SW480 (cell line): ENCODE results near the gene BAIAP2L1.
A peak's percentile ranks its signal among the peaks of the same experiment; 100 is the strongest.
"Not testable (repeated sequence)": the region's sequence is repeated elsewhere in the genome, so short reads cannot be mapped to it uniquely, and the experiment has no call there.

Experiments
- DNase-seq: peaks from one replicate; pipeline ENCODE4 v3.0.0-alpha.2; 2016; ENCODE audit warnings: low spot score

The BAIAP2L1 gene

DNA sequence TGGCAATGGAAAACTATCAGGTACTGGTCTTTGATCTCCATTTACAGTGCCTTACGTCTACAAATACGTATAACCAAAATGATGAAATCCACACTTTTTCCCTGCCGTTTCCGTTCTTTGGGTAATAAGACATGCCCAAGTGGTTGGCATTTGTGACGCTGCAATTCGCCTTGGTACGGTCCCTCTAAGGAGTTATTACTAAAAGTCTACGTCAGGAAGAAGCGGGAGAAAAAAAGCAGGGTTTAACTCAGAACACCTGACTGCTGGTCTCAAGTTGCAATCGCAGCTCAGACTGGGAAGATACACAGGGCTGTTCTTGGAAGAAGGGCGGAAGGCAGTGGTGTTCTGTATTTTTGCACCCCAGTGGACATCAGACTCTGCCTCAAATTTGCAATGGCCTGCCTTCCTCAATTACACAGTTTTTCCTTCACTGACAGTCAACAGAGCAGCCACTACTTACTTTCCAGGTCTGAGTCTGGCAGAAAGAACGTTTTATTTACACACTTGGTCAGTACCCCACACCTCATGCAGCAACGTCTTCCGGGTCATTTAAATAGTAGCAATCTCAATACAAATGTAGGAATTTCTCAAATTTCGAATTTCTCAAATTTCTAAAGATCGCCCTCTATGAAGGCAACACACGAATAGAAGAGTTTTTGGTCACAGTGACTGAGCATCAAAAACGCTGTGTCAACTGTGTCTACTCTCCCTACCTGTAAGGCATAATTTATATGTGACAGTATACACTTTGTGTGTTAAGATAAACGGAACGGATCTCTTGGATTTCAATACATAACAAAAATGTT is 2.1 kb downstream of the BAIAP2L1 start:
- DNase-seq: peak; percentile 16

- DNase-seq: no peak
Observed at GRCh38 chr7:98396768-98397167, 4.1 kb downstream of the BAIAP2L1 start.

DNA sequence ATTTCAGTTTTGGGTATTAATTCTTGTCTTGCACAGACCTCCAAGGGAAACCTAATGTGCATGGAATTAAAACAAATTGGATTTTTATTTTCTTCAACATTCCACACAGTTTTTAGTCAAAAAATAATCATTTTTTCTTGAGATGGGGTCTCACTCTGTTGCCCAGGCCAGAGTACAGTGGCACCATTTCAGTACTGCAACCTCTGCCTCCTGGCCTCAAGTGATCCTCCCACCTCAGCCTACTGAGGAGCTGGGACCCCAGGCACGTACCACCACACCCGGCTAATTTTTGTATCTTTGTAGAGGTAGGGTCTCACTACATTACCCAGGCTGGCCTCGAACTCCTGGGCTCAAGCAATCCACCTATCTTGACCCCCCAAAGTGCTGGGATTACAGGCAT is 4.9 kb downstream of the BAIAP2L1 start:
- DNase-seq: no peak

DNA sequence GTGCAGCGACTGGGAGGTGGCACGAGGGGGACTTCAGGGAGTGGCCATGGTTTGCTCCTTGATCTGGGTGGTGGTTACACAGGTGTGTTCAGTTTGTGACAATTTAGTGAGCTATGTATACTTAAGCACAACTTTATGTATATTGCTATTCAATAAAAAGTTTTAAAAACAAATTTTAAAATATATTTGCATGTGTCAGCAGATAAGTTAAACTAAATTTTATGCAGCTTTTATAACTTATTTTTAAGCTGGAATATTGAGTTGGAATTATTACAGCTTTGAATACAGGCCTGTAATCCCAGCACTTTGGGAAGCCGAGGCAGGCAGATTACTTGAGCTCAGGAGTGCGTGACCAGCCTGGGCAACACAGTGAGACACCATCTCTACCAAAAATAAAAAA is 5.4 kb downstream of the BAIAP2L1 start:
- DNase-seq: no peak

DNA sequence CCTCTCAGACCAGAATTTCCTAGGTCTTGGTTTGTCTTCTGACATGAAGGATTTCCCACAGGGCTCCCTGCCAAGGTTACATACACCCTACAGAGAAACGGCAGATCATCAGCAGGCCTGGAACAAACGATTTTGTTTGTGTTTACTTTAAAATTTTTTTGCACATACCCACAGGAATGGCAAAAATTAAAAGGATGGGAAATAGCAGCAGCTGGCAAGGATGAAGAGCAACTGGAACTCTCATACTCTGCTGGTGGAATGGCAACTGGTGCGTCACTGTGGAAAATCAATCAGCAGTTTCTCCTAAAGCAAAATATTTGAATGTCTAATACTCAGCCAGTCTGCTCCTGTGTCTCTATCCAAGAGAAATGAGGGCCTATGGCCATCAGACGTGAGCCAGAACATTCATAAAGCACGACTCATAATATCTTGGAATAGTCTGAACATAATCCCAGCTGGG is 6.5 kb downstream of the BAIAP2L1 start:
- peak; percentile 38 for DNase-seq

DNA sequence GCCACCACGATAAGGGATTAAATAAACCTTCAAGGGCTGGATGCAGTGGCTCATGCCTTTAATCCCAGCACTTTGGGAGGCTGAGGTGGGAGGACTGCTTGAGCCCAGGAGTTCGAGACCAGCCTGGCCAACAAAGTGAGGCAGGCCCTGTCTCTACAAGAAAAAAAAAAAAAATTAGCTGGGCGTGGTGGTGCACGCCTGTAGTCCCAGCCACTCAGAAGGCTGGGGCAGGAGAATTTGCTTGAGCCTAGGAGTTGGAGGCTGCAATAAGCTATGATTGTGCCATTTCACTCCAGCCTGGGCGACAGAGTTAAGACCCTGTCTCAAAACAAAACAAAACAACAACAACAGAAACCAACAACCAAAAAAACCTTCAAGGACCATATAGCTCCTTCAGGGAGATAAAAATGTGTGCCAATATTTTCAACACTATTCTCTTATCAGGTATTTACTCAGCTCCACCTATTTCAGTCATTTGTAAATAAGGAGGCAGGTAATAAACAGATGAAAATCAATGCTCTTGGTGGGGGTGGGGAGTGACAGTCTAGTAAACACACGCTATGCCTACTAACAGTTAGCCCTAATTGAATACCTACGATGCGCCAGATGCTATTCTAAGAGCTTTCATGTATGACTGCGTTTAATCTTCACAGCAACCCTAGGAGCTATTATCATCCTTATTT is 13.2 kb downstream of the BAIAP2L1 start:
- no peak for DNase-seq

DNA sequence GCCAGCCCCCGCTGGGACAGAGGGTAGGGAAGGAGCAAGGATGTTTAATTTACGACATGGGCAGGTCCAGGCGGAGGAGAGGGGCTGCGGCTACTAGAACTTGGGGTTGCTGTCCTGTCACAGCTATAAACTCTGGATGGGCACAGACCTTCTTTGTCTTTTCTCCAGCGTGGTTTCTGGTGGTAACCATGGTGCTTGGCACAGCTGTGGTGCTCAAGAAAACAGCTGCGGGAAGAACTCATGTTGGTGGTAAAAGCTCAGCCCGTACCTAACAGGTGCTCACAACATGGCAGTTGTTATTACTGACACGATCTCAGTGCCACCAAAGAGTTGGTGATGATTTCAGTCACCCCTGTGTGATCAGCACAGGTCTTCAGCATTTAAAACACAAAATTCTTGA is 13.8 kb downstream of the BAIAP2L1 start:
- no peak for DNase-seq

DNA sequence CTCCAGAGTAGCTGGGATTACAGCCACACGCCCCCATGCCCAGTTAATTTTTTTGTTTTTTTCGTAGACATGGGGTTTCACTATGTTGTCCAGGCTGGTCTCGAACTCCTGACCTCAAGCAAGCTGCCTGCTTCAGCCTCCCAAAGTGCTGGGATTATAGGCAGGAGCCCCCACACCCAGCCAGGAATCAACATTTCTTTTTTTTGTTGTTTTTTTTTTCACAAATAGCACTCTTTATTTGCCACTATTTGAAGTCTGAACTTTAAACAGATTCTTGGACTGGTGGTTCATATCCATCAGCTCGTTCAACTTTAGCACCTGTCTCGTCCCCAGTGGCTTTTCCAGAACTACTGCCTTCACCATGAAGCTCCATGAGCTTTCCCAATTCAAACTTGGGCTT is 15.4 kb downstream of the BAIAP2L1 start:
- DNase-seq: not testable (repeated sequence)

GRCh38 chr7:98378210-98378819 is 22.6 kb downstream of the BAIAP2L1 start:
- DNase-seq: no peak

- no peak for DNase-seq
Observed at GRCh38 chr7:98376711-98377110, 24.2 kb downstream of the BAIAP2L1 start.

- no peak for DNase-seq
Observed at GRCh38 chr7:98375664-98376063, 25.2 kb downstream of the BAIAP2L1 start.

DNA sequence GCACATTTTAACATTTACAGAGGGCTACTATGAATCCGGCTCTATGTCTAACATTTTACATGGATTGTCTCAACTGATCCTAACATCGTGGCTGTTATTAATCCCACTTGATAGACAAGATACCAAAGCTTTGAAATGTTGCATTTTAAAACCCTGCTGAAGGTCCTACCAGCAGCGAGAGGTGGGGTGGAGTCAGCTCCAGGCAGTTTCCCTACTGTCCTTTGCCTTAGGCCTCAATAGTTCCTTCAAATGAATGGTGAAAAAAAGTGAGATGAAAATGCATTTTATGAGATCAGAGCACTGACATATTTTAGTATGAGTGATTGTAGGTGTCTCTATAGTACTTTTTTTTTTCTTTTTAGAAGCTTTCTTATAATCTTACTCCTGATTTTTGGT is 26.6 kb downstream of the BAIAP2L1 start:
- no peak for DNase-seq

- no peak for DNase-seq
Observed at GRCh38 chr7:98372993-98373392, 27.9 kb downstream of the BAIAP2L1 start.

- no peak for DNase-seq
Observed at GRCh38 chr7:98369726-98370125, 31.2 kb downstream of the BAIAP2L1 start.

DNA sequence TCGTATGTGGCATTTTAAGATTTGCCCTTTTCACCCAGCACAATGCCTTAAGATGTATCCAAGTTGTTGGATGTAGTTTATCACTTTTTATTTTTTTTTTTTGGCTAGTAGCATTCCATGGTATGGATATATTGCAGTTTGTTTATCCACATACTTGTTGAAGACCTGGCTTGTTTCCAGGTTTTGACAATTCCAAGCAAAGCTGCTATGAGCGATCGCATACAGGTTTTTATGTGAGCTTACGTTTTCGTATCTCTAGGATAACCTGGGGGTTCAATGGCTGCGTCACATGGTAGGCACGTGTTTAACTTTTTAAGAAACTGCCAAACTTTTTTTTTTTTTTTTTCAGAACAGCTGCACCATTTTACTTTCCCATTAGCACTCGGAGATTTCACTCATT is 32.2 kb downstream of the BAIAP2L1 start:
- DNase-seq: no peak

GRCh38 chr7:98366562-98366938 is 34.3 kb downstream of the BAIAP2L1 start:
- DNase-seq: no peak

DNA sequence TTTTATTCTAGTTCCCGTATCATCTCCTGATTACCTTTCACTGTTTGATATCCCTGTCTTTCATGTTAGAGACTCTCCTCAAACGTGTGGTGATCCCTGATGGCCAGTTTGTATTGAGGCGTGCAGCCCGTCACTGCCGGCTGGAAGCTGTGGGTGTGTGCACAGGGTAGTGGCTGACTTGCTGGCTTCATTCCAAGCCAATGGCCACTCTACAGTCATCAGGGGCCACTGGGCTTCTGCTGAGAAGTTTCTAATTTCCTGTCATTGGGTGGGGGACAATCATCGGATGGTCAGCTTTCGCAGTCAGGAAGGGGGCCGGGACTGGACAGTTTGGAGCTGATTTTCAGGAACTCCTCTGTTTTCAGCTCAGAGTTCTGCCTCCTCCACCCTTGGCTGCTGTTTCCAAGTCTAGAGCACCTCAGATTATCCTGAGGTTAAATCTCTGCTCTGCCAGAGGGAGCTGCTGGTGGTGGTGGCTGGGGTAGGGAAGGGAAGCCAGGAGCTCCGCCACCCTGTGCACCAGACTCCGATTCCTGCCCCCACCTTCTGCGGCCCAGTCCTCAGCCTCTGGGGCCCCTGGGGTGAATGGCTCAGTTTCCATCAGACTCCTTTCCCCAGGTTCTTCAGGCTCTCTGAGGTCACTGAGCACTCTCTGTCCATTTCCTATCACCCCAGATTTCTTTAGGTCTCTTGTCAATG is 34.9 kb downstream of the BAIAP2L1 start:
- no peak for DNase-seq

DNA sequence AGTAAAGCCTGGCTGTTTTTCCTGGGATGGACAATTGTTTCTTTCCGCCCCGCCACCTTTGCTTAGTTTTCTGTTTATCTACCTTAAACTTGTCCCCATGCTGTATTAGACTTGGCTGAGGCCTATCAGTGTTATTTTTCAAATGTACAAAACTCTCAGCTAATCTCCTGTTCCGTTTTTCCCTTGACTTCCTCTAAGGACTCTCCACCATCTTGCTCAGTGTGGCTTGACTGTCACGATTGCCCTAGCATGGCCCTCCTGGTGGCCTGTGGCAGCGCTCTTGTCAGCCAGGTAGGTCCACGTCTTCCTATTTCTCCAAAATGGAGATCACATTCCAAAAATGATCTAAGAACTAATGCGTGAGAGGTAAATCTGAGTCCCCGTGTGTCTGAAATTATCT is 36.7 kb downstream of the BAIAP2L1 start:
- no peak for DNase-seq

DNA sequence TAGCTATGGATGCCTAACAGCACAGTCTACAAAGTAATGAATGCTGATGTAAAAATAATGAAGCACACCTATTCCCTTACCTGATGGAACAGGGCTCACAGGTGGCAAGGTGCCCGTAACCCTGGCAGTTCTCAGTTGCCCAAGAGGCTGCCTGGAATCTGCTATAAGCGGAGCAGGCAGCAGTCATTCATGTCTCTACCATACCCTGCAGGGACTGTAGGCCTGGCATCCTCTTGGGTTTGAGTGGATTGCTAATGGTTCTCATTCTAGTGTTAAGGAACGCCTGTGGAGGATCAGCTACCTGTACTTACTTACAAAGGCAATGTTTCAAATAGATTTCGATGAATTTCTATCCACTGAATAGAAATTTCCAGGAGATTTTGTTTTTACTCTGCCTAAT is 38.4 kb downstream of the BAIAP2L1 start:
- no peak for DNase-seq

DNA sequence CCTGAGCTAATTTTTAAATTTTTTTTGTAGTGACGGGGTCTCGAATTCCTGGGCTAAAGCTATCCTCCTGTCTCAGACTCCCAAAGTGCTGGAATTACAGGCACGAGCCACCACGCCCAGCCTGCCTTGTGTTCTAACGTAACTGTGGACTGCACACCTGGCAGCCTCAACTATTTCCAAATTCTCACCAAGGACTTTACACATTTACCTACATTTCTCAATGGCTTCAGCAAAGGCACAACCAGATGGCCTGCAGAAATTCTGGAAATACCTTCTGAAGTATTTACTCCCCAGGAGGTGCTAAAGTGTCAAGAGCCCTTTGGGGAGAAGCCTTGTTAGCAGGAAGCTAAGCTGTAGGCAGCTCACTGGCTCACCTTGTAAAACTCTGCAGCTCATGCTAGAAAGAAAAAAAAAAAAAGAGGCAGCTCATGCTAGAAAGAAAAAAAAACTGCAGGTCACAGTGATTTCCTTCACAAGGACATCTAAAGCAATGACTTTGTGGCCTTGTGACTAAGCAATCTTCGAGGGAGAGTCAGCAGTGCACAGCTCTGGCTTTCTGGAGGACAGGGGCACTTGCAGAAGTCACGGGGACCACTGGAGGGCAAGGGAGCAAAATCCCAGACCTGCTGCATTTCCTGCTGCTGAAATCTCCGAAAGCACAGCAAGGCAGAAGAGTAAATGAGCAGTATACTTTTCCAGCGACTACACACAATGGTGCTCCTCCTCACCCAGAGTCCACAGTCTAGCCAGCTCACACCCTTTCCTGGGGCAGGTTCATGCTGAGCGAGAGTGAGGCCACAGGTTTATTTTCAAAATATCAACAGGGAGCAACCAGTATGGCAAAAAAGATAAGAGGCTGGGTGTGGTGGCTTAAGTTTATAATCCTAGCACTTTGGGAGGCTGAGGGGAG is 40.4 kb downstream of the BAIAP2L1 start:
- DNase-seq: peak; percentile 44

DNA sequence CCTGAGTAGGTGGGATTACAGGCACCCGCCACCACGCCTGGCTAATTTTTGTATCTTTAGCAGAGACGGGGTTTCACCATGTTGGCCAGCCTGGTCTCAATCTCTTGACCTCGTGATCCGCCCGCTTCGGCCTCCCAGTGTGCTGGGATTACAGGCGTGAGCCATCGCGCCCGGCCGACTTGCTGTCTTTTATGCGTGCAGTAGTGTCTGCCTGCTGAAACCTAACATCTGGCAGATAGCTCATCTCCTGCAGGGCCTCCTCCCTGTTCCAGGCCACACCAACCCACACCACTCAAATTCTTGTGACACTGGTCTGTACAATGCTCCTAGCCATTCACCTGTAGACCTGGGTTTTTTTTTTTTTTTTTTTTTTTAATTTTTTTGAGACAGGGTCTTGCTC is 41.5 kb downstream of the BAIAP2L1 start:
- DNase-seq: no peak

DNA sequence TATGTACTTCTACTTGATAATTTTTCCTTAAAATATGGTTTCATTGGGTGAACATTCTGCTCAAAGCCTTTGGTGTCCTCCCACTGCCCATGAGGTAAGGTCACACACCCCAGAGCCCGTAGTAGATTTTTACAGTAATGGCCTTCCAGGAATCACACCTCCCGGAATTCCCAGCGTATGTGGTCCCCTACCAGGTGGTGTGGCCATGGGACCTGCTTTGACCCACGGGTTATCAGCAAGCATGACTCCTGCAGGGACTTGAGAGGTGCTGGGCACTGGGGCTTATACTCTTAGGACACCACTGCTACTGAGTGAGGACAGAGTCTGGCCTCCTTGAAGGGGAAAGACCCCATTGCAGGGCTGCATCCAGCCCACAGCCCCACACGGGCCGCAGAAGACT is 42.2 kb downstream of the BAIAP2L1 start:
- no peak for DNase-seq
